ENCODE results near the gene CALCOCO1. TPM values are rescaled to one million over a fixed set of nuclear protein-coding genes. Genes with fewer than 3 reads are reported as not detected.

The CALCOCO1 gene
- total and polyA plus RNA-seq, 4 experiments from 2014 or later, result 77.3 to 178 (median 133) TPM

- peaks cover 54 to 75% of the 10 kb centered on the region in 2 donors for H3K27me3 Mint-ChIP-seq
- ChIA-PET POLR2A (ENCODE audit: partially characterized antibody) (interaction anchor here (1.1 to 1.3 kb wide), 2 partner anchors 42 to 44 kb away, joined by 5 read pairs; no protein-coding TSS in a partner anchor), CTCF (ENCODE audit: partially characterized antibody) (interaction anchor here (0.6 to 10.0 kb wide), 22 partner anchors 8 to 78 kb away, joined by 3 to 267 read pairs (median 6); partner anchors contain the start of genes CALCOCO1 and CISTR)
- peak; percentile 65 to 72 (median 69) for DNase-seq
- Histone ChIP-seq H3K4me3 (ENCODE audit: low read length in 2 of 2) (no peak overlapping the region), H3K27me3 (ENCODE audit: insufficient read depth, low read length) (peaks cover 30% of the 10 kb centered on the region), H3K4me1 (ENCODE audit: insufficient read depth, low read length) (peaks cover 4% of the 10 kb centered on the region), H3K9me3 (ENCODE audit: control insufficient read depth in 1 of 2, low read length in 2 of 2) (no peaks in the 10 kb centered on the region), H3K27ac (ENCODE audit: low read depth, low read length) (no peak overlapping the region), H3K36me3 (ENCODE audit: insufficient read depth, low read length) (no peaks in the 10 kb centered on the region)
- peak overlapping the region in 1 of 7 donors; percentile 10 for H3K27ac Mint-ChIP-seq
- no peak overlapping the region for H3K4me3 Mint-ChIP-seq
- H3K9me3 Mint-ChIP-seq, result no peaks in the 10 kb centered on the region
- no peaks in the 10 kb centered on the region for H3K36me3 Mint-ChIP-seq
- H3K4me1 Mint-ChIP-seq, result peaks cover 4 to 12% (median 9%) of the 10 kb centered on the region in 4 donors
- intact Hi-C loops (cut with micrococcal nuclease), result loop anchor here (1.0 to 2.0 kb wide), 3 partner anchors 25 to 516 kb away; partner anchors contain the start of gene CALCOCO1
Measured at GRCh38 chr12:53701518-53702264, 25.6 kb downstream of the CALCOCO1 start.

DNA sequence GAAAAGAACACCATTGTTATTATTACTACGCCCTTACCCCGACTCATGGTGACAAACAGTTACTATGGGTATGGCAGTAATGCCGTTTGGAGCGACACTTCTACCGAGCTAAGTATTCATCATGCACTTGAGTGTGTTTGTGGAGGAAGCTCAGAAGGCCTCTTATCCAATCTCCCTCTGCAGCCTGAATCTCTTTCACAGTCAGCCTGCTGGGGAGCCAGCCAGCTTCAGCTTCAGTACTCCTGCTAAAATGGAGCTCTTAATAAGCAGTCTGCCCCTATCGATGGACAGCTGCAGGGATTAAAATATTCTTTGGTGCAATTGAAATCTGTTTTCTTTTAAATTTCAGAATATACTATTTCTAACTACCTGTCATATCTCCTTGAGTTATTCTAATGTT lies 26.7 kb downstream of the CALCOCO1 start:
- H3K27me3 Mint-ChIP-seq, result peaks cover 56 to 76% of the 10 kb centered on the region in 2 donors
- no peaks in the 10 kb centered on the region for H3K9me3 ChIP-seq (ENCODE audit: control insufficient read depth in 1 of 2, low read length in 2 of 2)
- H3K4me3 ChIP-seq (ENCODE audit: low read length in 2 of 2), result no peak overlapping the region
- DNase-seq, result no peak
- no peak overlapping the region for H3K4me3 Mint-ChIP-seq
- peaks cover 15% of the 10 kb centered on the region for H3K4me1 ChIP-seq (ENCODE audit: insufficient read depth, low read length)
- H3K36me3 Mint-ChIP-seq, result no peaks in the 10 kb centered on the region
- H3K4me1 Mint-ChIP-seq, result peaks cover 14 to 24% (median 20%) of the 10 kb centered on the region in 4 donors
- ChIA-PET CTCF (ENCODE audit: partially characterized antibody) (interaction anchor here (0.7 to 13.4 kb wide), 10 partner anchors 11 to 65 kb away, joined by 3 to 215 read pairs (median 6); partner anchors contain the start of genes ATP5MC2 and CISTR), POLR2A (ENCODE audit: partially characterized antibody) (no interaction called here)
- no peaks in the 10 kb centered on the region for H3K9me3 Mint-ChIP-seq
- intact Hi-C loops (cut with micrococcal nuclease), result loop anchor here (2.0 kb wide), 1 partner anchor 26 kb away; the partner anchor contains the start of gene CALCOCO1
- no peak overlapping the region for H3K27ac Mint-ChIP-seq
- H3K36me3 ChIP-seq (ENCODE audit: insufficient read depth, low read length), result no peaks in the 10 kb centered on the region
- no peak overlapping the region for H3K27ac ChIP-seq (ENCODE audit: low read depth, low read length)
- peaks cover 40% of the 10 kb centered on the region for H3K27me3 ChIP-seq (ENCODE audit: insufficient read depth, low read length)

DNA sequence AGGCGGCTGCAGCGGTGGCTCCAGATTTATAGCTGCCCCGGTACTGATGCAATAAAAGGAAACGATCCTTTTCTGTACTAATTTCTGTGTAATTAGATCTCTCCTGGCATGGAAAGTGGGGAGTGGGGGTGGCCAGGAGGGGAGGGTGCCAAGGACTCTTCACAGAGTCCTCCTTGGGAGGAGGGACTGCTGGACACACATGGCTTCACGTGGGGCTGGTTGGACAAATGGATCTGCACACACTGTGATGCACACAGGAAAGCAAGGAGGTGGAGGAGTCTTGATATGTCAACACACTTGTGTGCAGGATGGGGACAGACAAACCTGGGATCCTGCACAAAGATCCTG lies 27.6 kb downstream of the CALCOCO1 start:
- no peaks in the 10 kb centered on the region for H3K36me3 Mint-ChIP-seq
- DNase-seq, result no peak
- no peak overlapping the region for H3K4me3 ChIP-seq (ENCODE audit: low read length in 2 of 2)
- peaks cover 63 to 81% of the 10 kb centered on the region in 2 donors for H3K27me3 Mint-ChIP-seq
- CTCF ChIA-PET (ENCODE audit: partially characterized antibody), result interaction anchor here (0.7 to 13.4 kb wide), 9 partner anchors 10 to 58 kb away, joined by 3 to 215 read pairs (median 9); partner anchors contain the start of genes ATP5MC2 and CISTR
- H3K9me3 ChIP-seq (ENCODE audit: control insufficient read depth in 1 of 2, low read length in 2 of 2), result no peaks in the 10 kb centered on the region
- no peak overlapping the region for H3K27ac ChIP-seq (ENCODE audit: low read depth, low read length)
- no peak overlapping the region for H3K27ac Mint-ChIP-seq
- no peaks in the 10 kb centered on the region for H3K36me3 ChIP-seq (ENCODE audit: insufficient read depth, low read length)
- H3K4me1 ChIP-seq (ENCODE audit: insufficient read depth, low read length), result peaks cover 23% of the 10 kb centered on the region
- no peaks in the 10 kb centered on the region for H3K9me3 Mint-ChIP-seq
- intact Hi-C loops (cut with micrococcal nuclease), result loop anchor here (2.0 kb wide), 1 partner anchor 27 kb away; the partner anchor contains the start of gene CALCOCO1
- H3K27me3 ChIP-seq (ENCODE audit: insufficient read depth, low read length), result peaks cover 46% of the 10 kb centered on the region
- H3K4me1 Mint-ChIP-seq, result peaks cover 19 to 33% (median 26%) of the 10 kb centered on the region in 4 donors
- POLR2A ChIA-PET (ENCODE audit: partially characterized antibody), result no interaction called here
- no peak overlapping the region for H3K4me3 Mint-ChIP-seq

- H3K4me1 Mint-ChIP-seq, result peaks cover 21 to 38% (median 31%) of the 10 kb centered on the region in 4 donors
- ChIA-PET CTCF (ENCODE audit: partially characterized antibody) (interaction anchor here (1.1 to 13.4 kb wide), 6 partner anchors 10 to 58 kb away, joined by 3 to 215 read pairs (median 12); no protein-coding TSS in a partner anchor), POLR2A (ENCODE audit: partially characterized antibody) (no interaction called here)
- H3K27me3 ChIP-seq (ENCODE audit: insufficient read depth, low read length), result peaks cover 51% of the 10 kb centered on the region
- no peaks in the 10 kb centered on the region for H3K36me3 Mint-ChIP-seq
- H3K4me1 ChIP-seq (ENCODE audit: insufficient read depth, low read length), result peaks cover 23% of the 10 kb centered on the region
- peaks cover 66 to 83% of the 10 kb centered on the region in 2 donors for H3K27me3 Mint-ChIP-seq
- H3K9me3 ChIP-seq (ENCODE audit: control insufficient read depth in 1 of 2, low read length in 2 of 2), result no peaks in the 10 kb centered on the region
- no peak overlapping the region for H3K27ac ChIP-seq (ENCODE audit: low read depth, low read length)
- no peak for DNase-seq
- H3K4me3 ChIP-seq (ENCODE audit: low read length in 2 of 2), result no peak overlapping the region
- H3K9me3 Mint-ChIP-seq, result no peaks in the 10 kb centered on the region
- intact Hi-C loops (cut with micrococcal nuclease), result no loop called here
- H3K36me3 ChIP-seq (ENCODE audit: insufficient read depth, low read length), result no peaks in the 10 kb centered on the region
- H3K27ac Mint-ChIP-seq, result no peak overlapping the region
- H3K4me3 Mint-ChIP-seq, result no peak overlapping the region
Measured at GRCh38 chr12:53698948-53699677, 28.1 kb downstream of the CALCOCO1 start.

DNA sequence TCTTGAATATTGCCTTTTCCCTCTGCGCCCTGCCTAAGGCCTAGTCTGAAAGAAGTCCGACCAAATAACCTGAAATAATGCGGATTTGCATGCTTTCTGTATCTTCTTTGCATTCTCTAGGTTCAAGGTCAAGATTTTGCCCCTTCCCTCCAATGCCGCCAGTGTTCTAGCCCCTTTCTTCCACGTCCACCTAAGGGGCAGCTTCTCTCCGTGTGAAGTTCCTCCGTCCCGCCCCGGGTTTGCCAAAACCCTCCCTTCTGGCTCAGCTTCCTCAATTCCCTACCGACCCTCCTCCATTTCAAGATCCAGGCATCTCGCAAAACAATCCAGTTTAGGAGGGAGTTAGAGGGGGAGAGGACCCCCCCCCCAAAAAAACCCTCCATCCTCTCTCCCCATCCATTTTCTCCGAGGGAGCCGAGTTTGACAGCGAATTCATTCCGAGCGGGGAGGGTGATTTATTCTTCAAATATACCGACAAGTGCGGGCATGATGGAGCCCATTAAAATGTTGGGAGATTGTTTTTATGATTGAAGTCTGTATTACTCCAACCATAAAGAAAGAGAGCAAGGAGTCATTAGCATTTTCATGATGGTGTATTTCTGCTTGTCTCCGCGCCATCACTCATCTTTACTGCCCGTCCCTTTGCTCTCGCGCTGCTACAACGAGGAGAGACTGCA lies 30.5 kb downstream of the CALCOCO1 start:
- no peak for DNase-seq
- Histone ChIP-seq H3K27me3 (ENCODE audit: insufficient read depth, low read length) (peaks cover 45% of the 10 kb centered on the region), H3K4me3 (ENCODE audit: low read length in 2 of 2) (no peak overlapping the region), H3K4me1 (ENCODE audit: insufficient read depth, low read length) (peaks cover 23% of the 10 kb centered on the region), H3K27ac (ENCODE audit: low read depth, low read length) (no peak overlapping the region), H3K36me3 (ENCODE audit: insufficient read depth, low read length) (no peaks in the 10 kb centered on the region), H3K9me3 (ENCODE audit: control insufficient read depth in 1 of 2, low read length in 2 of 2) (no peaks in the 10 kb centered on the region)
- ChIA-PET POLR2A (ENCODE audit: partially characterized antibody) (no interaction called here), CTCF (ENCODE audit: partially characterized antibody) (interaction anchor here (13.4 kb wide), 1 partner anchor 48 kb away, joined by 215 read pairs; no protein-coding TSS in a partner anchor)
- Mint-ChIP-seq H3K4me3 (peak overlapping the region in 7 of 8 donors; percentile 19 to 85 (median 59)), H3K4me1 (peaks cover 21 to 39% (median 30%) of the 10 kb centered on the region in 4 donors), H3K27ac (peak overlapping the region in 2 of 7 donors; percentile 31 to 38), H3K36me3 (peaks cover 0 to 4% of the 10 kb centered on the region in 2 donors), H3K27me3 (peaks cover 60 to 76% of the 10 kb centered on the region in 2 donors), H3K9me3 (peaks cover 0 to 1% (median 0%) of the 10 kb centered on the region in 8 donors)
- intact Hi-C loops (cut with micrococcal nuclease), result loop anchor here (2.0 kb wide), 1 partner anchor 20 kb away; the partner anchor contains the start of gene ATP5MC2

- no peak for DNase-seq
- peak overlapping the region in 2 of 7 donors; percentile 31 to 38 for H3K27ac Mint-ChIP-seq
- intact Hi-C loops (cut with micrococcal nuclease), result loop anchor here (2.0 kb wide), 1 partner anchor 19 kb away; the partner anchor contains the start of gene ATP5MC2
- Histone ChIP-seq H3K27ac (ENCODE audit: low read depth, low read length) (no peak overlapping the region), H3K4me1 (ENCODE audit: insufficient read depth, low read length) (peaks cover 23% of the 10 kb centered on the region), H3K9me3 (ENCODE audit: control insufficient read depth in 1 of 2, low read length in 2 of 2) (no peaks in the 10 kb centered on the region), H3K4me3 (ENCODE audit: low read length in 2 of 2) (no peak overlapping the region), H3K36me3 (ENCODE audit: insufficient read depth, low read length) (no peaks in the 10 kb centered on the region), H3K27me3 (ENCODE audit: insufficient read depth, low read length) (peaks cover 45% of the 10 kb centered on the region)
- CTCF ChIA-PET (ENCODE audit: partially characterized antibody), result interaction anchor here (13.4 kb wide), 1 partner anchor 48 kb away, joined by 215 read pairs; no protein-coding TSS in a partner anchor
- H3K27me3 Mint-ChIP-seq, result peaks cover 58 to 74% of the 10 kb centered on the region in 2 donors
- POLR2A ChIA-PET (ENCODE audit: partially characterized antibody), result no interaction called here
- H3K36me3 Mint-ChIP-seq, result peaks cover 0 to 4% of the 10 kb centered on the region in 2 donors
- peaks cover 0 to 4% (median 0%) of the 10 kb centered on the region in 8 donors for H3K9me3 Mint-ChIP-seq
- peaks cover 21 to 39% (median 29%) of the 10 kb centered on the region in 4 donors for H3K4me1 Mint-ChIP-seq
- H3K4me3 Mint-ChIP-seq, result peak overlapping the region in 7 of 8 donors; percentile 11 to 85 (median 59)
Measured at GRCh38 chr12:53696285-53696654, 31.0 kb downstream of the CALCOCO1 start.
